Measurements from ENCODE around the gene PI4KA. TPM values are rescaled to one million over a fixed set of nuclear protein-coding genes. Genes with fewer than 3 reads are reported as not detected.

PI4KA gene
- polyA plus RNA-seq, 1 donor from 2014 or later: 42.2 TPM

DNA sequence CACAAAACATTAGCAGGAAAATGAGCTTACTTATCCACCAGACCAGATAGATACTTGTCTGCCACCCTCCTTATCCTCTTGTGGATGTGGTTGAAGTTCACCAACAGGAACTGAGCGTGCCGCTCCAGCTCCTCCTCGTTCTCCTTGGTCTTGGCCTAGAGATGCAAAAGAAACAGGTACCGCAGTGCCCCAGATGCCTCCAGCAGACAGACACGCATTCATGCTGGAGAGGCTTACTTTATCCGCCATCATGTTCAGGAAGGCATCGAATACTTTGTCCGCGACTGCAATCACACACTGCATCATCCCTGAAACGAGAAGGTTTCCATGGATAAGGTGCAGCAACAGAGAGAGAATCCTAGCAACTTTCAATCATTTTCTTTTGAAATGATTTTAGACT is 105.7 kb downstream of the PI4KA start:
- Histone ChIP-seq H3K27ac (ENCODE audit: low read length) (no peak overlapping the region), H3F3A (ENCODE audit: insufficient read depth, low read length, poor library complexity, severe bottlenecking) (no peaks in the 10 kb centered on the region), H3K4me2 (ENCODE audit: low read length) (no peak overlapping the region), H4K20me1 (ENCODE audit: insufficient read depth) (no peaks in the 10 kb centered on the region), H3K4me3 (ENCODE audit: low read length) (no peak overlapping the region), H3K9me2 (ENCODE audit: insufficient read depth, low read length) (no peaks in the 10 kb centered on the region), H3K79me2 (replicated peaks; ENCODE audit: insufficient read depth, low read length) (no peaks in the 10 kb centered on the region), H3K9me3 (ENCODE audit: low read length) (no peaks in the 10 kb centered on the region), H3K9ac (ENCODE audit: low read length) (no peak overlapping the region), H3K36me3 (ENCODE audit: insufficient read depth, low read length) (peaks cover 4% of the 10 kb centered on the region), H3K27me3 (ENCODE audit: insufficient read depth, low read depth, low read length) (no peaks in the 10 kb centered on the region), H2AFZ (ENCODE audit: low read depth, low read length) (no peak overlapping the region)
- TF ChIP-seq EP300 (conservative IDR thresholded peaks at IDR 0.05; ENCODE audit: poor library complexity, severe bottlenecking): no peak

DNA sequence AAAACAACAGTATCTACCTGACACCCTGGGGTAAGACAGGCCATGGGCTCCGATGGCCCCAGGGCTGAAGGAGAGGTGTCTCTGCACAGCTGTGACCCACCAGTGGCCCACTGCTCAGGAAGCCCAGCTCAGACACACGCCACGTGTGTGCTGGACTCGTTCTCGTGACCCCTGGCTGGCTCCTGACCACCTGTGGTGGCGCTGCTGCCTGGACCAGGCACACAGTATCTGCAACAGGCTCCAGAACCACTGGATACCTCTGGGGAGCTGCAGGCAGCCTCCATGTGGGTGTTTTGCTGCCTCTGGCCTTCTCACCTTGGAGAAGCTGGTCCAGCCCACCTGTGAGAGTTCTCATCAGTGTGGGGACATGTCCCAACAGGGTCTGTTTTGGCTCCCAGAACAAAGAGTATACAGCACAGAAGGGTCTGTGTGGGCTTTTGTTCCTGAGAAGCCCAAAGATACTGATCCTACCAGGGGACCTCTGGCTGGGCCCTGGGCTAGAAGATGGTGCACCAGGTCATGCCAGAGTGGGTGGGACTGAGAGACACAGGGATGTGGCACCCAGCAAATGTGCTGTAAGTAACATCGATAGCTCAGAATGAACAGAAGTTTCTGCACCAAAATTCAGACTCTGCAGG is 106.4 kb downstream of the PI4KA start:
- H3K9ac ChIP-seq (ENCODE audit: low read length): no peak overlapping the region
- no peak for TF ChIP-seq RAD21 (conservative IDR thresholded peaks at IDR 0.05)

DNA sequence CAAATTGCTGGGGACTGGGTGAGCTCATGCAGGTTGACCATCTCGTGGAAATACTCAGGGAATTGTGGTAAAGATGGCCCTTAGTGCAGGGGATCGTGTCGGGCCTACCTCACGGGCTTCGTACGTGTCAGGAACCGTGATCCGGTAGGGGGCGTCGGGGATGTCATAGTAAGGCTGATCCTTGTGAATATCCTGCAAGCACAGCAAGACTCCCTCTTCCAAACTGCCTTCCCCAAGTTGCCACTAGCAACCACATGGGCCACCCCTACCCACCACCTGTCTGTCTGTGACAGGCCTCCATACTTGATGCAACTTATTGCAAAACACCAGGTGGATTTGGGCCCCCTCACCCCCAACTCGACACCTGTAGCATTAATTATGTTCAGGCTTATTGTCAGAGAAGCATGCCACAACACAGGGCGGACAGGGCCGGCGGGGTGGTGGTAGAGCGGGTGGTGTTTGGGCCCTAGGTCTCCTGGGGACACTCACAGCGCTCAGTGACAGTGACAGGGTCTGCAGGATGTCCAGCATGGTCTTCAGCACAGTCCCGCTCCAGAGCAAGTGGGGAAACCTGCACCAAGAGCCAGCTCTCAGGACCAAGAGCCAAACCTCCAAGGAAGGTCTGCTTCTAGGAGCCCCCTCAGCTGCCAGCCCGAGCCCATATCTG is 107.3 kb downstream of the PI4KA start:
- H3K4me2 ChIP-seq (ENCODE audit: low read length): no peak overlapping the region
- no peak overlapping the region for H3K9ac ChIP-seq (ENCODE audit: low read length)

More for the DNA sequence above, 106.4 kb downstream of the PI4KA start:
- H3K27me3 ChIP-seq (ENCODE audit: insufficient read depth, low read depth, low read length): no peaks in the 10 kb centered on the region
- no peak overlapping the region for H3K4me3 ChIP-seq (ENCODE audit: low read length)
- H3K36me3 ChIP-seq (ENCODE audit: insufficient read depth, low read length): peaks cover 8% of the 10 kb centered on the region
- no peak overlapping the region for H3K4me2 ChIP-seq (ENCODE audit: low read length)
- no peak overlapping the region for H3K27ac ChIP-seq (ENCODE audit: low read length)
- H2AFZ ChIP-seq (ENCODE audit: low read depth, low read length): no peak overlapping the region
- H4K20me1 ChIP-seq (ENCODE audit: insufficient read depth): no peaks in the 10 kb centered on the region
- no peaks in the 10 kb centered on the region for H3K9me2 ChIP-seq (ENCODE audit: insufficient read depth, low read length)
- no peaks in the 10 kb centered on the region for H3K9me3 ChIP-seq (ENCODE audit: low read length)
- no peaks in the 10 kb centered on the region for H3K79me2 ChIP-seq (replicated peaks; ENCODE audit: insufficient read depth, low read length)
- H3F3A ChIP-seq (ENCODE audit: insufficient read depth, low read length, poor library complexity, severe bottlenecking): no peaks in the 10 kb centered on the region

More for the DNA sequence above, 107.3 kb downstream of the PI4KA start:
- H3F3A ChIP-seq (ENCODE audit: insufficient read depth, low read length, poor library complexity, severe bottlenecking): no peaks in the 10 kb centered on the region
- H3K79me2 ChIP-seq (replicated peaks; ENCODE audit: insufficient read depth, low read length): no peaks in the 10 kb centered on the region
- H3K27me3 ChIP-seq (ENCODE audit: insufficient read depth, low read depth, low read length): no peaks in the 10 kb centered on the region
- no peaks in the 10 kb centered on the region for H3K9me2 ChIP-seq (ENCODE audit: insufficient read depth, low read length)
- H2AFZ ChIP-seq (ENCODE audit: low read depth, low read length): no peak overlapping the region
- H3K36me3 ChIP-seq (ENCODE audit: insufficient read depth, low read length): peaks cover 8% of the 10 kb centered on the region
- H3K27ac ChIP-seq (ENCODE audit: low read length): no peak overlapping the region
- H3K4me3 ChIP-seq (ENCODE audit: low read length): no peak overlapping the region
- no peaks in the 10 kb centered on the region for H4K20me1 ChIP-seq (ENCODE audit: insufficient read depth)
- TF ChIP-seq TAF1 (IDR thresholded peaks at IDR 0.05; ENCODE audit: low read depth) (no peak), SMC3 (conservative IDR thresholded peaks at IDR 0.05; ENCODE audit: poor library complexity) (no peak), RAD21 (conservative IDR thresholded peaks at IDR 0.05) (no peak), MXI1 (conservative IDR thresholded peaks at IDR 0.05; ENCODE audit: poor library complexity, severe bottlenecking) (no peak), EP300 (conservative IDR thresholded peaks at IDR 0.05; ENCODE audit: poor library complexity, severe bottlenecking) (no peak), POLR2AphosphoS5 (IDR thresholded peaks at IDR 0.05) (no peak), EZH2 (IDR thresholded peaks at IDR 0.05; ENCODE audit: borderline replicate concordance, insufficient read depth, low read length, poor library complexity, severe bottlenecking) (no peak)
- TF ChIP-seq, protein P1, sequence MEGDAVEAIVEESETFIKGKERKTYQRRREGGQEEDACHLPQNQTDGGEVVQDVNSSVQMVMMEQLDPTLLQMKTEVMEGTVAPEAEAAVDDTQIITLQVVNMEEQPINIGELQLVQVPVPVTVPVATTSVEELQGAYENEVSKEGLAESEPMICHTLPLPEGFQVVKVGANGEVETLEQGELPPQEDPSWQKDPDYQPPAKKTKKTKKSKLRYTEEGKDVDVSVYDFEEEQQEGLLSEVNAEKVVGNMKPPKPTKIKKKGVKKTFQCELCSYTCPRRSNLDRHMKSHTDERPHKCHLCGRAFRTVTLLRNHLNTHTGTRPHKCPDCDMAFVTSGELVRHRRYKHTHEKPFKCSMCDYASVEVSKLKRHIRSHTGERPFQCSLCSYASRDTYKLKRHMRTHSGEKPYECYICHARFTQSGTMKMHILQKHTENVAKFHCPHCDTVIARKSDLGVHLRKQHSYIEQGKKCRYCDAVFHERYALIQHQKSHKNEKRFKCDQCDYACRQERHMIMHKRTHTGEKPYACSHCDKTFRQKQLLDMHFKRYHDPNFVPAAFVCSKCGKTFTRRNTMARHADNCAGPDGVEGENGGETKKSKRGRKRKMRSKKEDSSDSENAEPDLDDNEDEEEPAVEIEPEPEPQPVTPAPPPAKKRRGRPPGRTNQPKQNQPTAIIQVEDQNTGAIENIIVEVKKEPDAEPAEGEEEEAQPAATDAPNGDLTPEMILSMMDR (IDR thresholded peaks at IDR 0.05; ENCODE audit: poor library complexity, severe bottlenecking): no peak
- TF ChIP-seq, protein P2, sequence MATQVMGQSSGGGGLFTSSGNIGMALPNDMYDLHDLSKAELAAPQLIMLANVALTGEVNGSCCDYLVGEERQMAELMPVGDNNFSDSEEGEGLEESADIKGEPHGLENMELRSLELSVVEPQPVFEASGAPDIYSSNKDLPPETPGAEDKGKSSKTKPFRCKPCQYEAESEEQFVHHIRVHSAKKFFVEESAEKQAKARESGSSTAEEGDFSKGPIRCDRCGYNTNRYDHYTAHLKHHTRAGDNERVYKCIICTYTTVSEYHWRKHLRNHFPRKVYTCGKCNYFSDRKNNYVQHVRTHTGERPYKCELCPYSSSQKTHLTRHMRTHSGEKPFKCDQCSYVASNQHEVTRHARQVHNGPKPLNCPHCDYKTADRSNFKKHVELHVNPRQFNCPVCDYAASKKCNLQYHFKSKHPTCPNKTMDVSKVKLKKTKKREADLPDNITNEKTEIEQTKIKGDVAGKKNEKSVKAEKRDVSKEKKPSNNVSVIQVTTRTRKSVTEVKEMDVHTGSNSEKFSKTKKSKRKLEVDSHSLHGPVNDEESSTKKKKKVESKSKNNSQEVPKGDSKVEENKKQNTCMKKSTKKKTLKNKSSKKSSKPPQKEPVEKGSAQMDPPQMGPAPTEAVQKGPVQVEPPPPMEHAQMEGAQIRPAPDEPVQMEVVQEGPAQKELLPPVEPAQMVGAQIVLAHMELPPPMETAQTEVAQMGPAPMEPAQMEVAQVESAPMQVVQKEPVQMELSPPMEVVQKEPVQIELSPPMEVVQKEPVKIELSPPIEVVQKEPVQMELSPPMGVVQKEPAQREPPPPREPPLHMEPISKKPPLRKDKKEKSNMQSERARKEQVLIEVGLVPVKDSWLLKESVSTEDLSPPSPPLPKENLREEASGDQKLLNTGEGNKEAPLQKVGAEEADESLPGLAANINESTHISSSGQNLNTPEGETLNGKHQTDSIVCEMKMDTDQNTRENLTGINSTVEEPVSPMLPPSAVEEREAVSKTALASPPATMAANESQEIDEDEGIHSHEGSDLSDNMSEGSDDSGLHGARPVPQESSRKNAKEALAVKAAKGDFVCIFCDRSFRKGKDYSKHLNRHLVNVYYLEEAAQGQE (IDR thresholded peaks at IDR 0.05; ENCODE audit: borderline replicate concordance): no peak
- H3K9me3 ChIP-seq (ENCODE audit: low read length): no peaks in the 10 kb centered on the region
